Measurements from ENCODE around the gene ERICH6B. TPM values are rescaled to one million over a fixed set of nuclear protein-coding genes. Genes with fewer than 3 reads are reported as not detected.

The ERICH6B gene
- total RNA-seq, 3 donors from 2014 or later: not detected

DNA sequence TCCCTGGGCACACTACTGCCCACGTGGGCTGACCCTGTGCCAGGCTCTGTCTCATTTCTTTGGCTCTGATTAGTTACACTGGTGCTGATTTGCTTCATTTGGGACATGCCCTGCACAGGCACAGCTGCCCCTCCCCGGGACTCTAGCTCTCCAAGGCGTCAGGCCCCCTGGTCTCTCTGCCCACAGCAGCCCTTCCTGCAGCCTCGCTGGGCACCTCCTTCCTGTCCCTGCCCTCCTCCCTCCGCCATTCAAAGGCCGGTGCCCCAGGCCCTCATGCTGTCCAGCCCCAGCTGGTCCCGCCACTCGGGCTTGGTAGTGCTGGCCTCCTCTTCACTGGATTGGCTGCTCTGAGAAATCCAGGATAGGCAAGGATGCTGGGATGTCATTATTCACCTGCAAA, 73.1 kb downstream of the ERICH6B start:
- intact Hi-C loops (cut with DNase I; ENCODE audit: low total_unique reads): no loop called here
- no peak for DNase-seq (ENCODE audit: low spot score in 2 of 2)
- Histone ChIP-seq H3K4me3 (no peak overlapping the region), H3K9me3 (no peaks in the 10 kb centered on the region), H3K4me1 (no peaks in the 10 kb centered on the region), H3K36me3 (no peaks in the 10 kb centered on the region), H3K27me3 (no peaks in the 10 kb centered on the region), H3K27ac (no peak overlapping the region)
- TF ChIP-seq POLR2AphosphoS5 (IDR thresholded peaks at IDR 0.05) (no peak), POLR2A (IDR thresholded peaks at IDR 0.05) (no peak)
- TF ChIP-seq, protein P1, sequence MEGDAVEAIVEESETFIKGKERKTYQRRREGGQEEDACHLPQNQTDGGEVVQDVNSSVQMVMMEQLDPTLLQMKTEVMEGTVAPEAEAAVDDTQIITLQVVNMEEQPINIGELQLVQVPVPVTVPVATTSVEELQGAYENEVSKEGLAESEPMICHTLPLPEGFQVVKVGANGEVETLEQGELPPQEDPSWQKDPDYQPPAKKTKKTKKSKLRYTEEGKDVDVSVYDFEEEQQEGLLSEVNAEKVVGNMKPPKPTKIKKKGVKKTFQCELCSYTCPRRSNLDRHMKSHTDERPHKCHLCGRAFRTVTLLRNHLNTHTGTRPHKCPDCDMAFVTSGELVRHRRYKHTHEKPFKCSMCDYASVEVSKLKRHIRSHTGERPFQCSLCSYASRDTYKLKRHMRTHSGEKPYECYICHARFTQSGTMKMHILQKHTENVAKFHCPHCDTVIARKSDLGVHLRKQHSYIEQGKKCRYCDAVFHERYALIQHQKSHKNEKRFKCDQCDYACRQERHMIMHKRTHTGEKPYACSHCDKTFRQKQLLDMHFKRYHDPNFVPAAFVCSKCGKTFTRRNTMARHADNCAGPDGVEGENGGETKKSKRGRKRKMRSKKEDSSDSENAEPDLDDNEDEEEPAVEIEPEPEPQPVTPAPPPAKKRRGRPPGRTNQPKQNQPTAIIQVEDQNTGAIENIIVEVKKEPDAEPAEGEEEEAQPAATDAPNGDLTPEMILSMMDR (IDR thresholded peaks at IDR 0.05): no peak

DNA sequence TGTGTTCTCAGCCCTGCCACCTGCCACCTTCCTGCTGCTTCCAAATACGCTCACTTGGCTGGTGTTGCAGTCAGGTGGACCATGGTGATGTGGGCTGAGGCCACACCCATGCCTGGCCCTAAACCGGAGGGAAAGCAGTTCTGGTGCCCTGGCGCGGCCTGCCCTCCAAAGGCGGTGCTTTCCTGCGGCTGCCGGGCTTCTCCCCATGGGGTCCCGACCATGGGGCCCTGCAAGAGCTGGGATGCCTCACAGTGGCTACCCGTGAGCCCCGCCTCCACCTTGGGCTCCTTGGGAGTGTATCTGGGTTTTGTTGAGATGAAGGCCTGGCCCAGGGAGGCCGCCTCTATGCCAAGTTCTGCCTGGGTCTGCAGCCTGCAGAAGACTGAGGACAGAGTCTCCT, 73.7 kb downstream of the ERICH6B start:
- Histone ChIP-seq H3K4me1 (no peaks in the 10 kb centered on the region), H3K4me3 (no peak overlapping the region), H3K27me3 (no peaks in the 10 kb centered on the region), H3K36me3 (no peaks in the 10 kb centered on the region), H3K27ac (no peak overlapping the region), H3K9me3 (no peaks in the 10 kb centered on the region)
- DNase-seq (ENCODE audit: low spot score in 2 of 2): no peak
- intact Hi-C loops (cut with DNase I; ENCODE audit: low total_unique reads): no loop called here
- TF ChIP-seq POLR2A (IDR thresholded peaks at IDR 0.05): no peak
- no peak for TF ChIP-seq POLR2AphosphoS5 (IDR thresholded peaks at IDR 0.05)
- TF ChIP-seq, protein P1 (IDR thresholded peaks at IDR 0.05): no peak

DNA sequence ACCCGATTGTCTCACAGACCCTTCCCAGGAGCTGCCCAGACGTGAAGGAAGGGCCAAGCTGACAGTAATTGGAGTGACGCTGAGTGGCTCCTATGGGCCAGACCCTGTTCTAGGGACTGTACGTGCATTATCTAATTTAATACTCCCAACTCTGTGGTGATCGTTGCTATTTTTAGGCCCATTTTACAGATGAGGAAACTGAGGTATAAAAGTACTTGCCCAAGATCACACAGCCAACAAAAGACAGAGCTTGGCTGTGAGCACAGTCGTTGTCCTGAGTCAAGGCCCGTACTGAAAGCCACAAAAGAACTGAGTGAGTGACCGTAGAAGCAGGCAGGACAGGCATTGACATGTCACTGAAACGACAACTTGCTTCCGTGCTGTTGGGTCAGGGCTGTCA, 74.7 kb downstream of the ERICH6B start:
- no peaks in the 10 kb centered on the region for H3K9me3 ChIP-seq
- no peak for DNase-seq (ENCODE audit: low spot score in 2 of 2)
- no peaks in the 10 kb centered on the region for H3K27me3 ChIP-seq
- H3K36me3 ChIP-seq: no peaks in the 10 kb centered on the region
- H3K27ac ChIP-seq: no peak overlapping the region
- no peak overlapping the region for H3K4me3 ChIP-seq
- no peak for TF ChIP-seq POLR2AphosphoS5 (IDR thresholded peaks at IDR 0.05)
- TF ChIP-seq POLR2A (IDR thresholded peaks at IDR 0.05): no peak
- TF ChIP-seq, protein P1 (IDR thresholded peaks at IDR 0.05): no peak
- no peaks in the 10 kb centered on the region for H3K4me1 ChIP-seq
- intact Hi-C loops (cut with DNase I; ENCODE audit: low total_unique reads): no loop called here

DNA sequence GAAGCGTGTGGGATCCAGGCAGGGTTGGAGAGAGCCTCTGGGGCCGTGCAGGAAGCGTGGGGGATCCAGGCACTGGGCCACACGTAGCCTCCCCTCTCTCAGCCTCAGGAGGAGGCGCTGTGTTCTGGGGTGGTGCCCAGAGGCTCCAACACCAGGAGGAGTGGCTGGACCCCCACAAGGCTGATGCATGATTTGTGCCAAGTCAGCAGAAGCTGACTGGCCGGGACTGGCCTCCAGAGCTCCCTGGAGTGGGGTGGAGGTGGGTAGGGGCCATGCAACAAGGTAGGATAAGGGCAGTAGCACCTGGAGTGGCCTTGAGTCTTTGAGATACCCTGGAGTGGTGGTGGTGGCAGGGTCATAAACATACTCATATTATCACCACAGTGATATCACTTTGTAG, 75.3 kb downstream of the ERICH6B start:
- intact Hi-C loops (cut with DNase I; ENCODE audit: low total_unique reads): no loop called here
- H3K36me3 ChIP-seq: no peaks in the 10 kb centered on the region
- no peaks in the 10 kb centered on the region for H3K9me3 ChIP-seq
- TF ChIP-seq POLR2A (IDR thresholded peaks at IDR 0.05) (no peak), POLR2AphosphoS5 (IDR thresholded peaks at IDR 0.05) (no peak)
- TF ChIP-seq, protein P1 (IDR thresholded peaks at IDR 0.05): no peak
- no peaks in the 10 kb centered on the region for H3K4me1 ChIP-seq
- no peaks in the 10 kb centered on the region for H3K27me3 ChIP-seq
- no peak for DNase-seq (ENCODE audit: low spot score in 2 of 2)
- H3K4me3 ChIP-seq: no peak overlapping the region
- no peak overlapping the region for H3K27ac ChIP-seq

DNA sequence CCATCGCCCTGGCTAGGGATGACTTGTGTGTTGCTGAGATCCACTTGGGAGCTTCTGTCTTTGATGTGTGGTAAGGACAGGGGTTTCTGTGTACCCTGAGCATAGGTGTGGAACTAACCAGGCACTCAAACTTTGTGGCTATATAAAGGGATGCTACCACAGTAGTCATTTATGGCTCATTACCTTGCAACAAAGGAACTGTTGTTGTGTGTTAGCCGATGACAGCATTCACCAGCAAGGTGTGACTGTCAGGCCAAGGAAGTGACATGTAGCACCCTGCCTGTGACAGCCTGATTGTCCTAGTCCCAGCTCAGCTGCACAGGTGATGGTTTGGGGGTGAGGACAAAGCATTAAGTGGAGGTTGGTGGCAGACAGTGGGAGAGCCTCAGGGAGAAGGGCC, 77.2 kb downstream of the ERICH6B start:
- H3K27ac ChIP-seq: no peak overlapping the region
- no peak for TF ChIP-seq POLR2A (IDR thresholded peaks at IDR 0.05)
- TF ChIP-seq POLR2AphosphoS5 (IDR thresholded peaks at IDR 0.05): no peak
- TF ChIP-seq, protein P1 (IDR thresholded peaks at IDR 0.05): no peak
- no peaks in the 10 kb centered on the region for H3K4me1 ChIP-seq
- H3K27me3 ChIP-seq: no peaks in the 10 kb centered on the region
- intact Hi-C loops (cut with DNase I; ENCODE audit: low total_unique reads): no loop called here
- H3K4me3 ChIP-seq: no peak overlapping the region
- no peaks in the 10 kb centered on the region for H3K9me3 ChIP-seq
- DNase-seq (ENCODE audit: low spot score in 2 of 2): no peak
- no peaks in the 10 kb centered on the region for H3K36me3 ChIP-seq

Measured in breast epithelium (tissue), 4 donors.